Measurements from ENCODE around the gene KCTD20. TPM values are rescaled to one million over a fixed set of nuclear protein-coding genes. Genes with fewer than 3 reads are reported as not detected.

Gene KCTD20
- total and polyA plus RNA-seq, 2 of the 13 experiments (the other 11 are each of a cell fraction or from before 2014, with no cell fraction given) = 52.7 to 67.1 TPM

GRCh38 chr6:36460916-36461315 is 18.1 kb downstream of the KCTD20 start:
- intact Hi-C loops (cut with micrococcal nuclease; ENCODE audit: unreplicated experiment) = no loop called here
- TF ChIP-seq ZBTB7A (CRISPR knock-in tag; IDR thresholded peaks at IDR 0.05) (no peak), HMGA1 (CRISPR knock-in tag; conservative IDR thresholded peaks at IDR 0.05) (no peak), JUNB (CRISPR knock-in tag; IDR thresholded peaks at IDR 0.05; ENCODE audit: borderline replicate concordance) (no peak), DPF2 (CRISPR knock-in tag; IDR thresholded peaks at IDR 0.05; ENCODE audit: borderline replicate concordance, low read depth) (no peak), ISL2 (CRISPR knock-in tag; IDR thresholded peaks at IDR 0.05) (no peak), ZNF737 (CRISPR knock-in tag; IDR thresholded peaks at IDR 0.05; ENCODE audit: borderline replicate concordance) (no peak), ARNTL (CRISPR knock-in tag; IDR thresholded peaks at IDR 0.05) (no peak), ZNF615 (CRISPR knock-in tag; IDR thresholded peaks at IDR 0.05; ENCODE audit: borderline replicate concordance) (no peak), ZFP91 (CRISPR knock-in tag; IDR thresholded peaks at IDR 0.05; ENCODE audit: borderline replicate concordance) (no peak), HOXA9 (CRISPR knock-in tag; IDR thresholded peaks at IDR 0.05; ENCODE audit: borderline replicate concordance) (no peak), ZNF18 (CRISPR knock-in tag; IDR thresholded peaks at IDR 0.05; ENCODE audit: insufficient replicate concordance) (no peak), CEBPB (IDR thresholded peaks at IDR 0.05; ENCODE audit: borderline replicate concordance, low read depth, low read length) (no peak), HIC2 (CRISPR knock-in tag; IDR thresholded peaks at IDR 0.05; ENCODE audit: low read depth) (no peak), ZNF235 (CRISPR knock-in tag; IDR thresholded peaks at IDR 0.05; ENCODE audit: borderline replicate concordance) (no peak), HNRNPL (IDR thresholded peaks at IDR 0.05; ENCODE audit: low read depth, low read length) (no peak), HMGXB3 (CRISPR knock-in tag; IDR thresholded peaks at IDR 0.05; ENCODE audit: borderline replicate concordance) (no peak)

More at GRCh38 chr6:36460916-36461315, 18.1 kb downstream of the KCTD20 start:
- ChIA-PET POLR2A (no interaction called here), CTCF (ENCODE audit: low intra/inter-chr PET ratio, low total read pairs) (no interaction called here)
- no peaks in the 10 kb centered on the region for H3K27me3 ChIP-seq (ENCODE audit: control insufficient read depth in 1 of 2, insufficient read depth in 2 of 2, low read length in 2 of 2)
- H3K9ac ChIP-seq (ENCODE audit: insufficient read depth, low read depth, low read length) = no peak overlapping the region
- H3K4me2 ChIP-seq (ENCODE audit: low read depth, low read length) = no peak overlapping the region
- no peak for ATAC-seq
- peaks cover 11% of the 10 kb centered on the region for H3K4me1 ChIP-seq (ENCODE audit: insufficient read depth, low read length)
- H4K20me1 ChIP-seq (ENCODE audit: insufficient read depth, low read length) = peaks cover 38% of the 10 kb centered on the region
- H3K4me3 ChIP-seq (replicated peaks in 1 of 3; ENCODE audit: insufficient read depth in 1 of 3, low read depth in 2 of 3, low read length in 3 of 3) = no peak overlapping the region
- BruUV-seq (replicated peaks) = no TSS peak
- no peak for FAIRE-seq
- no peak overlapping the region for H3K27ac ChIP-seq (ENCODE audit: extremely low read length, insufficient read depth, low read length)
- H3K79me2 ChIP-seq (ENCODE audit: insufficient read depth, low read length) = peaks cover 81% of the 10 kb centered on the region
- H2AFZ ChIP-seq (ENCODE audit: low read length) = no peak overlapping the region
- no peak for DNase-seq (ENCODE audit: low spot score)
- H3K36me3 ChIP-seq (replicated peaks in 1 of 2; ENCODE audit: control insufficient read depth in 1 of 2, insufficient read depth in 2 of 2, low read length in 2 of 2) = peaks cover 1 to 2% of the 10 kb centered on the region in 2 experiments; a peak in 2 of 5 replicates
- H3K9me3 ChIP-seq (ENCODE audit: low read length) = no peaks in the 10 kb centered on the region
- in situ Hi-C loops (cut with HindIII; ENCODE audit: extremely low pct_ligation_motif_present, low pct_unique_long_range_greater_than_20kb) = no loop called here

Data from HepG2 (cell line).